Umbilical cord (tissue), 2 donors: ENCODE data around the gene PIGR. TPM values are rescaled to one million over a fixed set of nuclear protein-coding genes. Genes with fewer than 3 reads are reported as not detected.
A peak's percentile ranks its signal among the peaks of the same experiment; 100 is the strongest.
"Not testable (repeated sequence)": the region's sequence is repeated elsewhere in the genome, so short reads cannot be mapped to it uniquely, and the experiment has no call there.

Experiments used
- DNase-seq: peaks from one replicate; pipeline ENCODE4 v3.0.0-alpha.2; 2015; ENCODE audit warnings: low spot score
- total RNA-seq: library from RNA; depleted of rRNA; stranded (reverse); fragments of >200 nt; gene quantifications from one replicate; pipeline ENCODE4 v1.2.3, GENCODE V29; 2014; ENCODE audit warnings: low replicate concordance; ENCODE audit not compliant: insufficient read depth

Gene PIGR
- total RNA-seq, 1 donor from 2014 or later, result 5.8 TPM

DNA sequence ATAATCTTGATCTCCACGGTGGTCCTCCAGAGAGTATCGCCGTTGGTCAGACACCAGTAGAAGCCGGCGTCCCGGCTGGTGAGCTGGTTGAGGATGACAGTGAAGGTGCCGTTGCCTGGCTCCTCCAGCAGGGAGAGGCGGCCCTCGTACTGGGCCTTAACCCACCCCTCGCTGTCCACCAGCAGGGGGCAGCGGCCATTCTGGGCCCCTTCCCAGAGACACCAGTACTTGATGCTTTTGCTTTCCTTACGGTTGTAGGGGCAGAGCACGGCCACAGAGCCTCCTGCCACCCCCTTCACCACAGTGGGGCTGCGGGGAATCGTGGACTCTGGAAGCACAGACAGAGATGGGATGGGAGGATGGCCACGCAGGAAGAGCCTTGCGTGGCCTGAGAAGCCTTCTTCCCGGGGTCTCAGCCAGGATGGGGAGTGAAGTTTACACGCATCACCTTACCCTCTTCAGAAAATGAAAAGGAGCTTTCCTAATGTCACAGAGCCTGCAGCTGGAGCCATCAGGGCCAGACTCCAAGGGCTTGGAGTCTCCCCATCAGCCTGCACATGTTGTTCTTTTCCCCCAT lies 10.7 kb downstream of the PIGR start:
- no peak for DNase-seq

DNA sequence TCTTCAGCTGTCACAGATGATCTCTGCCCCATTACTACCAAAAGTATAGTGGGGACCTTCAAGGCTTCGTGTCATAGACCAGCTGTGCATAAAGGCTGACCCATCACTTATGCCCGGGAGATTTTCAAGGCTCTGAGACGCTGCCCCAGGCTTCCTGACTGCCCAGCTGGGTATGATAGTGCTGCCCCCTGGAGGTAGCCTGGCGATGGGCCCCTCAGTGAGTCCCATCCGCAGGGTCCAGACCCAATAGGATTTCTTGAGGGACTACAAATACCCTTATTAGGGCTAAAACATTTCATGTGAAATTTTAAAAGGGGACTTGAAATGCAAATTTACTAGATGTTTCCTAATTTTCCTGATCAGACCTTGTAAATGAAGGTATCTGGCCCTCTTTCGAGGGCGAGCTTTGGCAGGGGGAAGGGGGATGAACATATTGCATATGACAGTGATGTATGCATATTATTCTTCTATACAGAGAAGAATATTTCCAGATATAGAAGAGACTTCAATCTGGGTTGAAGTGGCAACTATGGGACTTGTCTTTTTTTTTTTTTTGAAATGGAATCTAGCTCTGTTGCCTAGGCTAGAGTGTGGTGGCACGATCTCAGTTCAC lies 12.8 kb downstream of the PIGR start:
- no peak for DNase-seq

DNA sequence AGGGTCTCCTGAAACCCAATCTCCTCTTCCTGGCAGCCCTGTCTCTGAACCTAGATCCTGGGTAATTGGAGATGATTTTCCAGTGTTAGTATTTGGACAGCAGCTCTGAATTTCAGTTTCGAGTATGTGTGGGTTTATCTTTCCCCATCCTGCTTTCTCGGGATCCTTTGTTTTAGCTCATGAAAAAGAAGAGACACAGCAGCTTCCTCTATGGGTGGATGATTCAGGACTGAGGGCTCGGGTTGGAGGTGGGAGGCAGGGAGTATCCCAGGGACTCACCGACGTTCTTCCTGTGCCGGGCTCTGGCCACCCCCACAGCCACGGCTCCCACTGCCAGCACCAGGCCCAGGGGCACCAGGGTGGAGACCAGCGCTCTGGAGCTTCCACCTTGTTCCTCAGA lies 14.1 kb downstream of the PIGR start:
- no peak for DNase-seq

DNA sequence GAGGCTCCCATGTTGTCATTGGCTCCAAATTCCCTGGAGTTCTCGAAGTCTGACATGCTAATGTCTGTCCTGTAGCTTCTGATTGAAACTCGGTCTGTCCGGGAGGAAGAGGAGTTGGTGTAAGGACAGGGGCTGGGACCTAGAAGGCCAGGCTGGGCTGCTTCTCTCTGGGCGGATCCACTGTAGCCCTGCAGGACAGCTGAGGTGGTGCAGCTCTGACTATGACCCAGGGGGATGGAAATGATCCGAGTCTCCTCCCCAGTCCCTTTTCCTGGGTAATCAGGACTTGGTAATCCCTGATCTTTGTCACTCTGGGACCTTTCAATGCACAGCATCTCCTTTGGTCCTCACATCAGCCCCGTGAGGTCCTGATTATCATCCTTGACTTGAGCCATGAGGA lies 14.6 kb downstream of the PIGR start:
- DNase-seq, result no peak

DNA sequence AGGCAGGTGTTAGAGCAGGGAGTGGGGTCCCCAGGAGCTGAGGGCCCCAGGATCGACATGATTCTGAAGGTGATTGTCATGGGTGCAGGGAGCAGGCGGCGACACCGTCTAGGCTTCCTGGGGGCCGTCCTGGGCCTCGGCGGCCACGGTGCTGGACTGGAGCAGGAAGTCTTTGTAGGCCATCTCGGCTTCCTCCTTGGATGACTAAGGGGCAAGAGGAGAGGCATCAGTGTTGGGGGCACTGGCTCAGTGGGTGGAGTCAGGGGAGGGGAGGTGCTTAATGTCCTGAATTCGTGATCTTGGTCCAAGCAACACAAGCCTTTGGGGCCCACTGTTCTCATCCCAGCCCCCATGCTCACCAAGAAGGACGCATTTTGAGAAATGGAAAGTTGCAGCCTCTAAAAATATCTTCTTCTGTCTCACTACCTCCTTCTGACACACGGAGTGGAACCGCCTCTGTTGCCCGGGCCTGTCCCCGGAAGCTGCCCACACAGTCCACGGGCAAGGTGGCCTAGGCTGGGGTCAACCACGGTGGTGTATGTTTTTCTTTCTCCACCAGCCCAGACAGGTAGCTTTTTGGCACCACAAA lies 16.0 kb downstream of the PIGR start:
- no peak for DNase-seq

DNA sequence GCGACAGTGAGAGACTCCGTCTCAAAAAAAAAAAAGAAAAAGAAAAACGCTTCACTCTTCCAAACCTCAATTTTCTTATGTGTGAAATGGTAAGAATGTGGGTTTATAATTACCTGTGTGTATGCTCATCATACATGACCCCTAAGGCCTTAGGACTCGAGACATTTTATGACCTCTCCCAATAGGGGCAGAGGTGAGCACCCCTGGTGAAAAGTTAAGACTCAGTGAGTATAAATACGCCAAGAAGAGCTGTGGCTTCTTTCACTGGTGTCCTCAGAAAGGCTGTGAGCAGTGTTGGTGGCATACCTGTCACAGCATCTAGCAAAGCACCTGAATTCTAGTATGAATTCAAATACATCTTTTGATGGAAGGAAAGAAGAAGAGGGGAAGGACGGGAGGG lies 16.7 kb downstream of the PIGR start:
- DNase-seq, result no peak

DNA sequence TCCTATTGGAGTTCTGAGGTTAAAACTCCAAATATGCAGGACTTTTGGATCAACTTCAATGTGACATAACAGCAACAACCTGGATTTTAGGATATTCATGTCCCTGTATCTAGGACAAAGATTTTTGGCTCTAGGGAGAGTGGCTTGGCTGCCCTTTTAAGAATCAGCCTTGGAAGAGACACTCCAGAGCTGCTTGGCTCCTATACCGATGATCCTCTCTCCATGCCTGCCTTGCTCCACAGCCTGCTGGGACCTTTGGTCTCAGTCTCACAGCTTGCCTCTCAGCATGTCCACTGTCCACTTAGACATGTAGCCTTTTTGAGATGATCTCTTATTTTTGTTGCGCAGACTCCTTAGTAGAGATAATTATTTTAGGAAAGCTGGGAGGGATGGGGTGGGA lies 20.0 kb downstream of the PIGR start:
- no peak for DNase-seq

DNA sequence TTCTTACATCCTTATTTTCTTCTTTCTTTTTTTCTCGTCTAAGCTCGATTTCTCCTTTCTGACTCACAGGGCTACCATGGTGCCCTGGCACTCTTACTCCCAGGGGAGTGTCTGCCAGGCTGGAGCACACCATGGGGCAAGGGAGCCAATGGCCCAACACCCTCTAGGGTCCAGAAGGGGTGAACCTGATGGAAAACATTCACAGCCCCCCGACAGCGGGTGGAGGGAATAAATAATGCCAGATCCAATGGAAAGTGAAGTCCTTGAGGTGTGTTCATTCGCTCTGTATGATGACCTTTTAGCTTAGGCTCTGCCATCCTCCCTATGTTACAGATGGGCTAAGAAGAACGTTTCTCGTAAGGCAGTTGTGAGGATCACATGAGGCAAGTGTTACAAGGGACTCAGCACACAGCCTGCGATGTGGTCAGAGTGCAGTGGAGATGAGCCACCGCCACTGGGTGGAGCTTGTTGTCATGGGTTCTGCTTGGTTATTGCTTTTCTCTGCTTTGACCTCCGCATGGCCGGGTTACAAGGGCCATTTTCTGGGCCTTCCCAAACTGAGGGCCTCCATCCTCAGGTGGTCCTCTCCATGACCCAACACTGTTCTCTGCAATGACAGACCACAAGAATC lies 21.0 kb downstream of the PIGR start:
- peak; percentile 15 for DNase-seq

DNA sequence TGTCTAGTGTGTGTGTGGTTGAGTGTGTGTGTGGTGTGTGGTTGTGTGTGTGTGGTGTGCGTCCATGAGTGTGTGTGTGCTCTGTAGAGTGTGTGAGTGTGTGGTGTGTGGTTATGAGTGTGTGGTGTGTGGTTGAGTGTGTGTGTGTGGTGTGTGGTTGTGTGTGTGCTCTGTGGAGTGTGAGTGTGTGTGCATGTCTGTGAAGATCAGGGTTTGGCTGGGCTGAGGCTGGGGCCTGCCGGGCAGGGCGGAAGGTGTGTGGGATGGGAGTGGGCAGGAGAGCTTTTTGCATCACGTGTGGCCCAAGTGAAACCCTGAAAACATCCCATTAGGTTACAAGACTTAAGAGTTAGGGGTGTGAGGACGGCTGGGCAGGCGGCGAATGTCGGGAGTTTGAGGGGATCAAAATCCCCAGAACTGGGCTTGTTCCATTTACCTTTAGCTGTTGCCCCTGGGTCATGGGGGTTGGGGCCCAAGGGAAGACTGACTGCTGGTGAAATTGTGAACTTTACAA lies 21.6 kb downstream of the PIGR start:
- no peak for DNase-seq

DNA sequence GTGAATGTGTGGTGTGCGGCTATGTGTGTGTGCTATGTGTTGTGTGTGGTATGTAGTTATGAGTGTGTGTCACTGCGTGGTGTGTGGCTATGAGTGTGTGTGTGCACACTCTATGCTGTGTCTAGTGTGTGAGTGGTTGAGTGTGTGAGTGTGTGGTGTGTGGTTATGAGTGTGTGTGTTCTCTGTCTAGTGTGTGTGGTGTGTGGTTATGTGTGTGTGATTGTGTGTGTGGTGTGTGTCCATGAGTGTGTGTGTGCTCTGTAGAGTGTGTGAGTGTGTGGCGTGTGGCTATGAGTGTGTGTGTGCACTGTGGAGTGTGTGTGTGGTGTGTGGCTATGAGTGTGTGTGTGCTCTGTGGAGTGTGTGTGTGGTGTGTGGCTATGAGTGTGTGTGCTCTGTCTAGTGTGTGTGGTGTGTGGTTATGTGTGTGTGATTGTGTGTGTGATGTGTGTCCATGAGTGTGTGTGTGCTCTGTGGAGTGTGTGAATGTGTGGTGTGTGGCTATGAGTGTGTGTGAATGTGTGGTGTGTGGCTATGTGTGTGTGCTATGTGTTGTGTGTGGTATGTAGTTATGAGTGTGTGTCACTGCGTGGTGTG lies 22.2 kb downstream of the PIGR start:
- not testable (repeated sequence) for DNase-seq

DNA sequence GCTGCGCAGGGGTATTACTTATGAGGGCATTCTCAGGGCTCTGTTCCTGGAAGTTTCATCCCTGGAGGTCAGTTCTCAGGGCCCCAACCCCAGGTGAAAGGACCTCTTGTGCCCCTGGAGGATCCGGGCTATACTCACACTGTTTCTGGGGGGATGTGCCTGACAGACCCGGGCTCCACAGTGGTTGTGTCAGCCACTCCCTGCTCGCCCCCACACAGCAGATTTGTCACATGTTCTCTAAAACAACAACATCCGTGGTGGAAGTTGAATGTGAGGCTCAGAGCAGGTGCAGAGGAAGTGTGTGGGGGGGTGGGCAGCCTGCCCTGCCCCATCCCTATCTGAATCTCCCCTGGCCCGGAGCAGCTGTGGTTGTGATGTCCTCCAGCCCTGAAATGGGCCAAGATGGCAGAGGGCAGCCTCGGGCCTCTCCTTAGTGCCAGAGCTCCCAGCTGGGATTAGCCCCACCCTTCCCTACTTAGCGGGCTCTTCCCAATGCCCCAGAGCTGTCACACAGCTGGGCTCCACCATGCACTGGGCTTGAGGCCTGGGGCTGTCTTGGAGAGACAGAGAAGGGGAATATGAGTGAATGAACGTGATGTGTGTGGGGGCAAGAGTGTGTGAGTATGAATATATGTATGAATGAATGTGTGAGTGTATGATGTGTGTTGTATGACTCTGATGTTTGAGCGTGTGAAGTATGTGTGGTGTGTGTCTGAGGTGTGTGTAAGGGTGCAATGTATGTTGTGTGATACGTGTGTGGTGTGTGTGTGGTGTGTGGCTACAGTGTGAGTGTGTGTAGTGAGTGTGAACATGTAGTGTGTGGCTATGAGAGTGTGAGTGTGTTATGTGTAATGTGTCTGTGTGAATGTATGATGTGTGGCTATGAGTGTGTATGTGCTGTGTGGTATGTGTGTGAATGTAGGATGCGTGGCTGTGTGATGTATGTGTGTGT lies 23.0 kb downstream of the PIGR start:
- no peak for DNase-seq

DNA sequence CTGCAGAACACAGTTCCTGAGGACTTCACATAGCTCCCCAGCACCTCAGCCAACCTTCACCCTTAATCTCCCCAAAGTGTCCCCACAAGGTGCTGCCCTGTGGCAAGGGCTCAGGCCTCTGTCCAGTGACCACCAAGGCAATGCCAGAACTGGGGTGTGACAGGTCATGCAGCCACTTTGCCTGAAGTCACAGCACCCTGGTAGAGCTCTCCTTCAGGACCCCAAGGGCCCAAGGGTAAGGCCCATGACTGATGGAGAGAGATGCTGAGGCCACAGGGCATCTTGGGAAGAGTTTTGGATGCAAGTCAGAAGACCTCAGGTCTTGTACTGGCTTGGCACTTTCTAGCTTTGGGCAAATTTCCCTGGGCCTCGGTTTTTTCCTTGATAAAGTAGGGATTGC lies 23.7 kb downstream of the PIGR start:
- no peak for DNase-seq

DNA sequence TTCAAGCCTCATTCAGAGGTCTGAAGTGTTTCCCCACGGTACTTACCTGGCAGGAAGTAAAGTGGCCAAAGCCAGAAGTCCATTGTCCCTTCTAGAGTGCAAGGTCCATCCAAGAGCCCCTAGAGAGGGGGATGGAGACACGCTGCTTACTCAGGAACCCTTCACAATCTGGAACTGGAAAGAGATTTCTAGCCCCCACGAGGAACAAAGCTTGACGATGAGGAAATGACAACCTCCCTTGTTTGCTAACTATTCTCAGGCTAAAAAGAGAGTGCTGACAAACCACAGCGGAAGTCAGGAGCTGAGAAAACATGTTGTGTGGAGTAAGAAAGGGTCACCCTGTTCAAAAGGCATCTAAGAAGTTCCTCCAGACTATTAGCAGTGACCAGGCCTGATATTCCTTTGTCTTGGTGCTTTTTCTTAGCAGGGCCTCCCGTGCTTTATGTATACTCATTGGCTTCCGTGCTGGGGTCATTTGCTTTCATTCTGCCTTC lies 24.4 kb downstream of the PIGR start, which contains the start of gene FCMR:
FCMR (minus strand) TSS at position 170 of the 494 bp plus-strand sequence; CDS start at position 83, 87 bp downstream.
- DNase-seq, result peak; percentile 37

DNA sequence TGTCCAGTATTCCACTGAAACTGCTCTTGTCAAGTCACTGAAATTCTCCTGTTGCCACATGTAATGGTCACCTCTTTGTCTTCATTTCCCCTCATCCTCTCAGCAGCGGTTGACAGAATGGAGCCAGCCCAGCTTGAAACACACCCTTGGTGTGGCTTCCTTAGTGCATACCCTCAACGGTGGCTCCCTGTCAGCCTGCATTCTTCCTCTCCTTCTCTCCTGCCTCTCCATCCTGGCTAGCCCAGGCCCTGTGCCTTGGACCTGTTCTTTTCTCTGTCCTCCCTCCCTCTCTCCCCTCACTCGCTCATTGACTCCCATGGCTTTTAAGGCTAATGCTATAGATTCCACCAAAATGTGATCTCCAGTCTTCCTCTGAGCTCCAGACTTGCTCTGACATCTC lies 28.2 kb downstream of the PIGR start:
- DNase-seq, result no peak

DNA sequence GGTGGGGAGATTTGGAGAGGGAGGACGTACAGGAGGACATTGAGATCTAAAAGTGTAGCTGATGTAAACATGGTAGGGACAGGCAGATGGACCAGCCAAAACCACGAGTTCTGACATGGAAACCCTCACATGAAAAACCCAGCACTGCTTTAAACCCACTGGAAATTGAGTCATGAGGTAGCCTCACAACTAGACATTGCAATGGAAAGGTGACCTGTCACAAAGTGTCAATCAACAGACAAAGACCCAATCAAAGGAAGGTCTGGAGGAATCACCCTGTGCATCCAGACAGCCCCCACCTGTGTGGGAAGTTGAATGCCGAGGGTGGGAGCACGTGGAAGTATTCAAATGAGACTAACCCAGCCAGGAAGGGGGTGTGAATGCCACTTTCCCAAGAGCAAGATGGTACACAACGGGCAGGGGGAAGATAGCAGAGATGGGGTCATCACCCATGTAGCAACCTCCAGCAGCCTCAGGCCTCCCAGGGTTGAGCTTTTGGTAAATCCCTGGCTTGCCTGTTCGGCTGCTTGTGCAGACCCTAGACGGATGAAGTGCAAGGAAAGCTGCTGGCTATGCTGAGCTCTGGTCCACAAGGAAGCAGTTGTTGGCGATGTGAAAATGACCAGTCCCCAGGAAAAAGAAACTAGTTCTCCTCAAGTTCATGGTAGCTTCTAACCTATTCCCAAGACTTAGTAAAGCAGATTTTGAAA lies 30.1 kb downstream of the PIGR start:
- no peak for DNase-seq

DNA sequence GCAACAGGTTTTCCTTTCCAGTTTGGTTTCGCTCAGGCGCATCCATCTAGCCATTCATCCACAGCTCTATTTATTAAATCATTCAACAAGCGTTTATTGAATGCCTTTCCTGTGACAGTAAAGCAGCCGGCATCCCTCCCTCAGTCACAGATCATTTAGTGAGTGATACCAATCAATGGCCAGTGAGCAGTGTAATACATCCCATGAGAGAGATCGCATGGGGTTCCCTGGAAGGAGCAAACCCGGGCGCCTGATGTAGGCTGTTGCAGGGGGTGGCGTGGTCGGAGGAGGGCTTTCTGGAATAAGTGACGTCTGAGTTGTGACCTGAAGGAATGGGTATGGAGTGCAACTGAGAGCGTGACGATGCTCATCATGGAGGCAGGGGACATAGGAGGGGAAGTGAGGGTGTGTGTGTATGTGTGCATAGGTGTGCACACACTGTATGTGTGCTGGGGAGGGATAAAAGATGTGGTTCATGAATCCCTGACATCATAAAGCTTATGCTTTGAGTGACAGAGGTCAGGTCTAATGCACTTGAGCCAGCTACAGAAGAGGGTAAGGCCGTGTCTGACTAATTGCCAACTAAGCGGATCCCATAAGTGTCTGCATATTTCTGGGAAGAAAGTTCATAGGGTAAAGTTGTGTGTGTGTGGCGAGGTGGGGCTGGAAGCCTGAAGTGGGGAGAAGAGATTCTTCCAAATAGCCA lies 31.1 kb downstream of the PIGR start:
- no peak for DNase-seq

DNA sequence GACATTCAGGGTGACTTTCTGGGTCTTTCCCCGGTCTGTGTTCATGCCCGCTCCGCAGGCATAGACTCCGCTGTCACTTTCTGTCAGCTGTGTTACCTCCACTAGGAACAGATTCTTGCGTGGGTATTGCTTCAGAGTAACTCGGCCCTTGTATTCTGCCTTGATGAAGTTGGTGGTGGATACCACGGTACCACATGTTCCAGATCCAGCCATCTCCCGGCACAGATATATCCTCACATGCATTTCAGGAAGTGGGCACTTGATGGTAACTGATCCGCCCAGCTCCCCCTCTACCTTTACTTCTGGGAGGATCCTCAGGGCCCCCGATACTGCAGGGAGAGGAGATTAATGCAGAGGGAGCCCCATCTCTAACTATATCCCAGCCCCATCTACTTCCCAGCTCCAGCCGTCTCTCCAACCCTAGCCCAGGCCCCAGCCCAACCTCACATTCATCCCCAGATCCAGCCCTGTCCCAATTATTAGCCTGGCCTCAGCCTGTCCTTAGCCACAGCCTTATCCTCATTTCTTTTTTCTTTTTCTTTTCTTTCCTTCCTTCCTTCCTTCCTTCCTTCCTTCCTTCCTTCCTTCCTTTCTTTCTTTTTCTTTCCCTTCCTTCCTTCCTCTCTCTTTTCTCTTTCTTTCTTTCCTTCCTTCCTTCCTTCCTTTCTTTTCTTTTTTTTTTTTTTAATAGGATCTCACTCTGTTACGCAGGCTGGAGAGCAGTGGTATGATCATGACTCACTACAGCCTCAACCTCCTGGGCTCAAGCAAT lies 32.3 kb downstream of the PIGR start:
- DNase-seq, result no peak

DNA sequence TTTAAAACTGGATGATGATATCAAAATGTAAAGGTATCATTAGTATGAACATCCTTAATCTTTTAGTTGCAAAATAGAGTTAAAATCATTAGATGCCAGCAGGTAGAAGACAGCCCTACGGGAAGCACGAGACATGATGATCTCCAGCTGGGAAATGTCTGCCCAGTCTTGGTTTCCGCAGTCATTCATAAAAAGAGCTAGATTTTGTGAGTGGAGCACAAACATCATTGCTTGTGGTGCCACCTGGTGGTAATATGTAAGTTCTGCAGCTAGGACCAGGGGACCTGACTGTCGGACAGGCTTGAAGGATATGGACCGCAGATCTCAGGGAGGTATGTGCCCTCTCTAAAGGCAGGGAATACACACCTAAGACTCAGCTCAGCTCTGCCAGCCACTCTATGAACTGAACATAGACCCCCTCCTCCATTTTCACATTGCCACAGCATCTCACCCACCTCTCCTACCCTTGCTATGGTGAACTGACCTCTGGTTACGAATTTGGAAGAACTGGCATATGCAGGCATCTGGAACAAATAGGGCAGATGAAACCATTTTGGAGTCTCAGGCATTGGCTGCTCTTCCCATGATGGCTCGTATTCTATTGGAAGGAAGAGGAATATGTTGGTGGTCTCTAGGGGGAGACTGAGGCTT lies 33.7 kb downstream of the PIGR start:
- DNase-seq, result peak; percentile 88
